GM21737 (cell line): ENCODE measurements around the gene GALNT16.

Source experiments
- ATAC-seq: cut with Tn5 transposase; IDR thresholded peaks from one replicate; pipeline ENCODE4 v1.9.1; 2021; ENCODE audit warnings: mild to moderate bottlenecking, moderate library complexity; ENCODE audit not compliant: unreplicated experiment

Gene GALNT16

DNA sequence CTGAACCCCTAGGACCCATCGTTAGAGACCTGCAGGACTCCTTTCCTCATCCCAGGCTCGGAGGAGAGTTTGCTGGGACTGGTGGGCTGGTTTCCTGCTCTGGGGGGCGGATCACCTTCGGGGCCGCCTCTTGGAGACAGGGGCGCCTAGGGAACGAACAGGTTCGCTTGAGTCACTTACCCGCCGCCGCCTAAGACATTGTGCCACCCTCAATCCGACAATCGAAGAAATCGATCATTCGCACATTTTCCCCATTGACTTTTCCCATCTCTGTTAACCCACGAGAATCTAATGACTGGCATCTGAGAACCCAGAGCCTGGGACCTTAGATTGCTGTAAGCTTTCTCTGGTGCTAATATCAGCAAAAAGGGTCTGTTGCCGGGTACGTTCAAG is 138.9 kb downstream of the GALNT16 start:
- ATAC-seq = no peak

DNA sequence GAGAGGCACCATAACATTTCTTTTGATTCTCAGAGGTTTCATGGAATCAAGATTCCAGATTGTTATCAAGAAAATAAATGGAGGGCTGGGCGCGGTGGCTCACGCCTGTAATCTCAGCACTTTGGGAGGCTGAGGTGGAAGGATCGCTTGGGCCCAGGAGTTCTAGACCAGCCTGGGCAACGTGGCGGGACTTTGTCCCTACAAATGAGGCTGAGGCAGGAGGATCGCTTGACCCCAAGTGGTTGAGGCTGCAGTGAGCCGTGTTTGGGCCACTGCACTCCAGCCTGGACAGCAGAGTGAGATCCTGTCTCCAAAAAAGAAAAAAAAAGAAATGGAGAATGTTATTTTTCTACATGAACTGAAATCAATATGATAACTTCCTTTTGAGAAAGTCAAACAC is 139.8 kb downstream of the GALNT16 start:
- ATAC-seq = no peak

DNA sequence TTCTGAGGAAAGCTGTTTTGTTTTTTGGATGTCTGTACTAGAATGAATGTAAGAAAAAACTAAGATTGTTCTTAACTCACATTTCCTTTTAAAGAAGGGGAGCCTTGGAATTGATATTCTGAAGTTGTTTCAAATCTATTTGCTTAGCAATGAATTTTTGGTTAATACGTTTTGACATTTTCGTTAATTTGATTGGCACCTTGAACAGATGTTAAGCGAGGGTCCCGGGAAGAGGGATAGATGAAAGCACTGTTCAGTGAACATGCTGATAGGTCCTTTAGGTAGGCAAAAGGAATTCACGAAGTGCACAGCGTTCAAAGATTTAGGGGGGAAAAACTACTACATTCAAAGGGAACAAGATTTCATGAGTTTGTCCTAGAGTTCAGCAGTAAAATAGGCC is 140.2 kb downstream of the GALNT16 start:
- no peak for ATAC-seq

DNA sequence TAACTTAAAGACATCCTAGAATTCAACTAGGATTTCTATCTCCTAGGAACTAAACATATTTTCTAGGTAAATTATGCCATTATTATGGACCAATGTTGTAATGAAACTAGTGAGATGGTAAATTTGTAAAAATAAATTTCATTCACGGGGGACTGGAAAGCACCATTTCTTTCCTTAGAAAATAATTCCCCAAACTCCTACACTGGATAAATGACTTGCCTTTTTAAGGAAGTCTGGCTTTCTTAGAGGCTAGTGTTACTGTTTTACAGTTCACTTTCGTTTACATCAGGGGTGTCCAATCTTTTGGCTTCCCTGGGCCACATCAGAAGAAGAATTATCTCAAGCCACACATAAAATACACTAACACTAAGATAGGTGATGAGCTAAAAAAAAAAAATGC is 141.9 kb downstream of the GALNT16 start:
- no peak for ATAC-seq

DNA sequence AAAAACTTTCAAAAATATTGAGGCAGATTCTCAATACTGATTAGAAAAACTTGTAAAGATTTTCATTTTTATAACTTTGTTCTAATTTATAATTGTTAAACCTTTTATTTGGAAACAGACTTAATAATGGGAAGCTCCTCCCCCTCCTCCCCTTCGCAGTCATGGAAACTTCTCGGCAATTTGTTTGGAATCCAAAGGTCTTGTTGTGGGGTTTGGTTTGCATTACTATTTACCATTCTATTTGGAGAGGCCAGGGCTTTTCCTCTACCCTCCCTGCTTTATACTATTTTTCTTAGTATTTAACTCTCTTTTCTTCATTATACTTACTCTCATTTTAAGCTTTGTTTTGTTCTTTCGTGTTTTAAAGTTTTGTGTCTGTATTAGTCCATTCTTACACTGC is 144.5 kb downstream of the GALNT16 start:
- ATAC-seq = no peak

DNA sequence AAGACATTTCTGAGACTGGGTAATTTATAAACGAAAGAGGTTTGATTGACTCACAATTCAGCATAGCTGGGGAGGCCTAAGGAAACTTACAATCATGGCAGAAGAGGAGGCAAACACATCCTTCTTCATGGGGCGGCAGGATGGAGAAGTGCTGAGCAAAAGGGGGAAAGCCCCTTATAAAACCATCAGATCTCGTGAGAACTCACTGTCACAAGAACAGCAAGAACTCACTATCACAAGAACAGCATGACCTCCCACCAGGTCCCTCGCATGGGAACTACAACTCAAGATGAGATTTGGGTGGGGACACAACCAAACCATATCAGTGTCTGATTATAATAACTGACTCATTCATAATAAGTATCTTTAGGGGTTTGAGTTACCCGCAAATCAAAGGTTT is 144.9 kb downstream of the GALNT16 start:
- ATAC-seq = no peak

DNA sequence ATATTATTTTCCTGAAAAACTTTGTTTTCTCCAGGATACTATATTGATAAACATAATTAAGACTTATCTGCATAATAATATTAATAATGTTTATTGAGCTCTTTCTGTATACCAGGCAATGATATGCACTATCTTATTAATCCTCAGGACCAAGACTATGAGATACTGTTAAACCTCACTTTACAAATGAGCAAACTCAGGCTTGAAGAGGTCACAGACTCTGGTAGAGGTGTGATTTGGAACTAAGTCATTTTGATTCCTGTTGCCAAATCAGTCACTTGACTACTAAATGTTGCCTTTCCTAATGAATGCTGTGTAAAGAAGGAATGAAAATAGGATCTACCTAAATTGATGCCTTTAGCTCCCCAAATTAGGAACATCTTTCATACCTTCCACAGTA is 145.8 kb downstream of the GALNT16 start:
- no peak for ATAC-seq
